GM10248 (cell line): ENCODE measurements around the gene SP110.
A peak's percentile ranks its signal among the peaks of the same experiment; 100 is the strongest.

Experiments used
- CTCF ChIA-PET: fragments of 300-600 bp; sonication (Branson Sonifier 250); formaldehyde crosslinking; extraction: SDS; loops from one replicate; lab custom pipeline; 2021; ENCODE audit warnings: antibody characterized with exemption; lab: Yijun Ruan, JAX
- POLR2A ChIA-PET: fragments of 350-650 bp; sonication (Branson Sonifier 250); formaldehyde crosslinking; extraction: SDS; loops from one replicate; lab custom pipeline; 2020; ENCODE audit warnings: antibody characterized with exemption; lab: Yijun Ruan, JAX
- DNase-seq: peaks from one replicate; pipeline ENCODE4 v3.0.0; 2012; ENCODE audit errors: extremely low spot score
- TF ChIP-seq, protein P1 (sequence below): IDR thresholded peaks from 2 replicates; pipeline ENCODE4 v1.5.1; 2012; ENCODE audit warnings: mild to moderate bottlenecking, low read depth; ENCODE audit errors: extremely low read depth, missing control alignments, control extremely low read depth

SP110 gene

DNA sequence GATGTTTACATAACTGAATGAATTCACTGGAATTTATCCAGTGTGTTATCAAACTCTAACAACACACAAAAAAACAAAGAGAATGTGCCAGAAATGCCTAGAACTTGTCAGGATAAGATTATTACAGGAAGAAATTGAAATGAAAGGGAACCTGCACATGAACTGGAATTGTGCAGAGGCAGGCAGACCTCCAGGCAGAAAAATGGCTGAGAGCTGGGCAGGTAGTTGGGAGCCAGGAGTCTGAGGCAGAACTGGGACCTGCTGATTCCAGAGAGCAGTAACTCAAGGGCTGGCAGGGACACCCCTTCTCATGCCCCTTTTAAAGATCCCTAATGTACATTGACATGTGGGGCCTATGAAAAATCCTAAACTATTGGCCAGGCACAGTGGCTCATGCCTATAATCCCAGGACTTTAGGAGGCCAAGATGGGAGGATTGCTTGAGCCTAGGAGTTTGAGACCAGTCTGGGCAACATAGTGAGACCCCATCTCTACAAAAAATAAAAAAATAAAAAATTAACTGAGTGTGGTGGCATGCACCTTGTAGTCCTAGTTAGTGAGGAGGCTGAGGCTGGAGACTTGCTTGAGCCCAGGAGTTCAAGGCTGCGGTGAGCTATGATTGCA, 674 bp upstream of the SP110 start:
- CTCF ChIA-PET: interaction anchor here (1.0 to 2.6 kb wide), 3 partner anchors 8 to 211 kb away, joined by 3 to 9 read pairs (median 5); no protein-coding TSS in a partner anchor
- no peak for DNase-seq
- POLR2A ChIA-PET: interaction anchor here (1.0 kb wide), 1 partner anchor 13 kb away, joined by 5 read pairs; no protein-coding TSS in a partner anchor
- TF ChIP-seq, protein P1, sequence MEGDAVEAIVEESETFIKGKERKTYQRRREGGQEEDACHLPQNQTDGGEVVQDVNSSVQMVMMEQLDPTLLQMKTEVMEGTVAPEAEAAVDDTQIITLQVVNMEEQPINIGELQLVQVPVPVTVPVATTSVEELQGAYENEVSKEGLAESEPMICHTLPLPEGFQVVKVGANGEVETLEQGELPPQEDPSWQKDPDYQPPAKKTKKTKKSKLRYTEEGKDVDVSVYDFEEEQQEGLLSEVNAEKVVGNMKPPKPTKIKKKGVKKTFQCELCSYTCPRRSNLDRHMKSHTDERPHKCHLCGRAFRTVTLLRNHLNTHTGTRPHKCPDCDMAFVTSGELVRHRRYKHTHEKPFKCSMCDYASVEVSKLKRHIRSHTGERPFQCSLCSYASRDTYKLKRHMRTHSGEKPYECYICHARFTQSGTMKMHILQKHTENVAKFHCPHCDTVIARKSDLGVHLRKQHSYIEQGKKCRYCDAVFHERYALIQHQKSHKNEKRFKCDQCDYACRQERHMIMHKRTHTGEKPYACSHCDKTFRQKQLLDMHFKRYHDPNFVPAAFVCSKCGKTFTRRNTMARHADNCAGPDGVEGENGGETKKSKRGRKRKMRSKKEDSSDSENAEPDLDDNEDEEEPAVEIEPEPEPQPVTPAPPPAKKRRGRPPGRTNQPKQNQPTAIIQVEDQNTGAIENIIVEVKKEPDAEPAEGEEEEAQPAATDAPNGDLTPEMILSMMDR: no peak

DNA sequence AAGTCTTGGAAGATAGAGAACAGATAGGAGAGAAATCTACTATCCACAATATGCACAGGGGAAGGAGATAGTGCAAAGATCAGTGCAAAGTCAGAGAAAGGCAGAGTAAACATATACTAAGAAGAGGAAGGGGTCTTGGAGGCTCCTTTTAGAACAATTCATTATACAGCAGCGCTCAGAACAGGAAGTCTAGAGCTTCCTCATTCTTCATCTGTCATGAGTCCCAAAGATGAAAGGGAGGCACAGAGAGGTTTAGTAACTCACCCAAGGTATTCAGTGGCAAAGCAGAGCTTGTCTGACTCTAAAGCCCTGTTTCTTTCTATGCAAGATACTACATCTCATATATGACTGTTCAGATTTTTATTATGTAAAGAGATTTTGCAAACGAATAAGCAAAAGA, 1.4 kb downstream of the SP110 start:
- ChIA-PET CTCF (interaction anchor here (0.7 to 2.6 kb wide), 2 partner anchors 9 to 15 kb away, joined by 3 to 9 read pairs; no protein-coding TSS in a partner anchor), POLR2A (interaction anchor here (0.9 kb wide), 1 partner anchor 9 kb away, joined by 4 read pairs; no protein-coding TSS in a partner anchor)
- TF ChIP-seq, protein P1: no peak
- DNase-seq: peak; percentile 29

DNA sequence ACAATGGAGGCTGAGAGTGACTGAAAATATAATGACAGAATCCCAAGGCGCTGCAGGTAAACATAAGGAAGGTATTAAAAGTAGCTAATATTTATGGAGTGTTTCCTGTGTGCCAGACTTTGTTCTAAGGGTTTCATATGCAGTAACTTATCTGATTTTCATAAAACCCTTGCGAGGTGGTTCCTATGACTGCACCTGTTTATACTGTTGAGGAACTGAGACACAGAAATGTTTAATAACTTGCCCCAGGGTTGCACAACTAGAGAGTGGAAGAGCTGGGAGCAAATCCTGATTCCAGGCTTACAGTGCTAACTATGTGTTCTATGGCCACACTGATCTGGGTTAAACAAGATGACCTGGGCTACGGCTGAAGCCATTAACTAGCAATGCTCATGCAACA, 2.4 kb downstream of the SP110 start:
- ChIA-PET CTCF (interaction anchor here (1.6 to 1.8 kb wide), 2 partner anchors 11 to 15 kb away, joined by 5 to 6 read pairs; no protein-coding TSS in a partner anchor), POLR2A (interaction anchor here (1.1 kb wide), 1 partner anchor 8 kb away, joined by 6 read pairs; the partner anchor contains the start of gene SP140)
- TF ChIP-seq, protein P1: no peak
- peak; percentile 29 for DNase-seq

DNA sequence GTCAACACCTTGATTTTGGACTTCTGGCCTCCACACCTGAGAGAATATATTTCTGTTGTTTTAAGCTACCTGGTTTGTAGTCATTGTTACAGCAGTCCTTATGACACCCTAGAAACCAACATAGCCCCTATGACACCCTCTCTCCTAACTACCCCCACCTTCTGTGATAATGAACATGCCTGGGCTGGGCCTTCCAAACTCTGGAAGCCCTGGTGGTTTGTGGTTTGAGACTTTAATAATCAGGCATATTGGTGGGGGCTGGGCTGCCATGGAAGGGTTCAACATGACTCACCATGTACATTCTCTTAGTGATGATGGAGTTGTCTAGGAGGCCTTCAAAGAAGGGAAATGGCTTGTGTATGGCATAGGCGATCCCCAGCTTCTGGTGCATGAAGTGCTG, 3.3 kb downstream of the SP110 start:
- DNase-seq: no peak
- ChIA-PET POLR2A (interaction anchor here (0.7 kb wide), 1 partner anchor 10 kb away, joined by 5 read pairs; no protein-coding TSS in a partner anchor), CTCF (interaction anchor here (1.5 to 2.2 kb wide), 5 partner anchors 9 to 208 kb away, joined by 3 to 6 read pairs (median 5); partner anchors contain the start of gene SP140)
- TF ChIP-seq, protein P1: no peak

DNA sequence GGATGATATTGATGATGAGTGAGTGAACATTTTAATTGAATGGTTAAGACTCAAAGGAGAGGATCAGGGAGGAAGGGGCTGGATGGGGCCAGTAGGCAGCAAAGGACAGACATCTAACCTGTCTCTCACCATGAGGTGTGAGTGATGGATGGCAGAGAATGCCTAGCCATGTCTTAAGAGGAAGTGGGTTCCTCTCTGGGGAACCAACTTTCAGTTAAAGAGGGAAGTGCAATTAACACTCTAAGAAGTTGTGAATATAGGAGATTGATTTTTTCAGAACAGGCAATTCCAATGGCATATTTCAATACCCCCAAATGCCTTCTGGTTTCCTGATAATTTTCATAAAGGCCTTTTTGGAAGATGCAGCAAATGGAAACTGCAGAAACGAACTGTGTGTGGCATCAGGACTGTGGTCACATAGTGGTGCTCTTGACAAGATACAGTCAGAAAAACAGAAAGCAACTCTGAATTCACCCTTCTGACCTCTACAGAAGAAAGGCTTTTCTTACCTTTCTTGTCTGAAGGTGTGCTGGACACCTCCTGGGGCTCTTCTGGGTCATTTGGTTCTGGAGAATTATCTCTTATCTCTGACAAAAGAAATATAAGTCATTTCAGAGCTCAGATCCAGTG, 10.2 kb downstream of the SP110 start:
- POLR2A ChIA-PET: no interaction called here
- CTCF ChIA-PET: interaction anchor here (0.9 kb wide), 1 partner anchor 12 kb away, joined by 3 read pairs; no protein-coding TSS in a partner anchor
- TF ChIP-seq, protein P1: no peak
- no peak for DNase-seq

DNA sequence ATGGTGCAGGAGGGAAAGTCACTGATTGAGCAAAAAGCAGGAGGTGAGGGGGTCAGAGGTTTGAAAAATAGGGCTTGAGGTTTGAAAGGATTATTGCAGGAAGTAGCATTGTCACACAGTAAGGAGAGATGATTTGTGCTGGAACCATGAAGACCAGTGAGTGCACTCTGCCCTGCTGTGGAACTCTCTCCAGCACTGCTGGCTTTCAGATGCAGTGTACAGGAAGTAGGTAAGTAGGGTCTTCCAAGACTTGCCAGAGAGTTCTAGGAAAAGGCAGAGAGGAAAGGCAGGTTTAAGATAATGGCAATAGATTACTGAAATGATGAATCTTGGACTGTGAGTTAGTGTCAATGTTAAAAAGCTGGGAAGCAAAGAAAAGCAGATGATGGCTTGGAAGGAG, 11.2 kb downstream of the SP110 start:
- CTCF ChIA-PET: interaction anchor here (0.9 kb wide), 1 partner anchor 13 kb away, joined by 3 read pairs; no protein-coding TSS in a partner anchor
- no peak for DNase-seq
- POLR2A ChIA-PET: interaction anchor here (2.2 kb wide), 1 partner anchor 11 kb away, joined by 5 read pairs; the partner anchor contains the start of gene SP110
- TF ChIP-seq, protein P1: no peak
